WERI-Rb-1 (cell line): ENCODE results near the gene DSCAM.

Experiments
- DNase-seq: peaks from one replicate; pipeline ENCODE4 v3.0.0-alpha.2; 2020
- H3K27ac ChIP-seq: fragments of 250-450 bp; sonication (Bioruptor Pico); 2 replicates; pipeline ENCODE4 v1.5.1; 2020; ENCODE audit warnings: mild to moderate bottlenecking, moderate library complexity
- H3K27me3 ChIP-seq: fragments of 250-450 bp; sonication (Bioruptor Pico); 2 replicates; pipeline ENCODE4 v1.5.1; 2021; ENCODE audit warnings: mild to moderate bottlenecking, low read depth, moderate library complexity; ENCODE audit not compliant: insufficient read depth, severe bottlenecking
- H3K36me3 ChIP-seq: fragments of 250-450 bp; sonication (Bioruptor Pico); 2 replicates; pipeline ENCODE4 v1.5.1; 2020; ENCODE audit warnings: mild to moderate bottlenecking, moderate library complexity
- H3K4me3 ChIP-seq: 2 replicates; pipeline ENCODE4 v1.5.1; 2011; ENCODE audit warnings: low read depth, mild to moderate bottlenecking, control low read depth, low read length
- H3K9me3 ChIP-seq: fragments of 250-450 bp; sonication (Bioruptor Pico); 2 replicates; pipeline ENCODE4 v1.5.1; 2021; ENCODE audit warnings: mild to moderate bottlenecking, moderate library complexity; ENCODE audit not compliant: severe bottlenecking
- CTCF ChIP-seq: IDR thresholded peaks from 2 replicates; pipeline ENCODE4 v1.5.1; 2011; ENCODE audit warnings: low read depth, mild to moderate bottlenecking, control low read depth, inconsistent platforms, low read length

DSCAM gene

GRCh38 chr21:40871099-40871498 is 24.1 kb upstream of the DSCAM start:
- no peak for DNase-seq
- TF ChIP-seq CTCF: no peak
- Histone ChIP-seq H3K9me3 (peaks cover 3% of the 10 kb centered on the region), H3K27ac (no peak overlapping the region), H3K4me3 (no peak overlapping the region), H3K36me3 (no peaks in the 10 kb centered on the region), H3K27me3 (no peaks in the 10 kb centered on the region)

GRCh38 chr21:40863839-40864238 is 16.9 kb upstream of the DSCAM start:
- Histone ChIP-seq H3K9me3 (no peaks in the 10 kb centered on the region), H3K36me3 (no peaks in the 10 kb centered on the region), H3K27ac (no peak overlapping the region), H3K4me3 (no peak overlapping the region), H3K27me3 (no peaks in the 10 kb centered on the region)
- no peak for TF ChIP-seq CTCF
- no peak for DNase-seq

GRCh38 chr21:40858517-40858916 is 11.6 kb upstream of the DSCAM start:
- TF ChIP-seq CTCF: no peak
- Histone ChIP-seq H3K27ac (no peak overlapping the region), H3K27me3 (no peaks in the 10 kb centered on the region), H3K36me3 (no peaks in the 10 kb centered on the region), H3K4me3 (no peak overlapping the region), H3K9me3 (no peaks in the 10 kb centered on the region)
- DNase-seq: no peak

- TF ChIP-seq CTCF: no peak
These were observed 7.2 kb upstream of the DSCAM start for GRCh38 chr21:40853956-40854688.

GRCh38 chr21:40852563-40852962 is 5.6 kb upstream of the DSCAM start:
- Histone ChIP-seq H3K9me3 (no peaks in the 10 kb centered on the region), H3K36me3 (no peaks in the 10 kb centered on the region), H3K4me3 (no peak overlapping the region), H3K27me3 (peaks cover 3% of the 10 kb centered on the region), H3K27ac (no peak overlapping the region)
- DNase-seq: no peak
- TF ChIP-seq CTCF: peak; percentile 49

More at GRCh38 chr21:40853956-40854688, 7.2 kb upstream of the DSCAM start:
- Histone ChIP-seq H3K9me3 (no peaks in the 10 kb centered on the region), H3K27ac (no peak overlapping the region), H3K27me3 (no peaks in the 10 kb centered on the region), H3K36me3 (no peaks in the 10 kb centered on the region), H3K4me3 (no peak overlapping the region)
- no peak for DNase-seq

- no peak for DNase-seq
- Histone ChIP-seq H3K9me3 (no peaks in the 10 kb centered on the region), H3K36me3 (no peaks in the 10 kb centered on the region)
These were observed 4.8 kb upstream of the DSCAM start for GRCh38 chr21:40851749-40852148.

More at GRCh38 chr21:40851749-40852148, 4.8 kb upstream of the DSCAM start:
- TF ChIP-seq CTCF: no peak
- no peak overlapping the region for H3K4me3 ChIP-seq
- H3K27ac ChIP-seq: no peak overlapping the region
- peaks cover 11% of the 10 kb centered on the region for H3K27me3 ChIP-seq
